K562 (cell line): ENCODE results near the gene HIPK1. TPM values are rescaled to one million over a fixed set of nuclear protein-coding genes. Genes with fewer than 3 reads are reported as not detected.

Source experiments
- ARID1B ChIP-seq: fragments of 450-650 bp; IDR thresholded peaks from 2 replicates; pipeline ENCODE4 v1.6.1; 2016; ENCODE audit warnings: antibody characterized with exemption, mild to moderate bottlenecking, inconsistent platforms
- BCL6 ChIP-seq: fragments of 250-450 bp; sonication (Bioruptor Pico); IDR thresholded peaks from 2 replicates; pipeline ENCODE4 v1.4.0; 2020
- C11orf30 ChIP-seq: fragments of 450-650 bp; IDR thresholded peaks from 2 replicates; pipeline ENCODE4 v1.6.1; 2016; ENCODE audit warnings: low read depth, mild to moderate bottlenecking
- CREB3L1 ChIP-seq: fragments of 450-650 bp; IDR thresholded peaks from 2 replicates; pipeline ENCODE4 v1.6.1; 2014; ENCODE audit warnings: low read depth, mild to moderate bottlenecking, moderate library complexity, borderline replicate concordance
- HMBOX1 ChIP-seq: sonication (generic); IDR thresholded peaks from 2 replicates; pipeline ENCODE4 v1.6.1; 2016
- MEF2D ChIP-seq: conservative IDR thresholded peaks from 2 replicates; pipeline ENCODE4 v1.6.1; 2016; ENCODE audit warnings: low read depth, missing genetic modification characterization, missing compliant biosample characterization
- PBX2 ChIP-seq, 2 experiments: IDR thresholded peaks in 1 of 2; conservative IDR thresholded peaks in 1 of 2; 2 replicates each; pipeline ENCODE4 v1.6.1; 2016; ENCODE audit warnings: low read depth in 2 of 2, mild to moderate bottlenecking in 1 of 2, missing compliant biosample characterization in 1 of 2, missing genetic modification characterization in 1 of 2, moderate library complexity in 1 of 2
- REST ChIP-seq, 2 experiments: fragments of 450-650 bp; formaldehyde crosslinking in 1 of 2; IDR thresholded peaks; 2 replicates each; pipeline versions ENCODE4 v1.4.0 to v1.6.1; 2014 to 2020; ENCODE audit warnings: mild to moderate bottlenecking in 2 of 2, borderline replicate concordance in 1 of 2, low read depth in 1 of 2
- RHOXF2B ChIP-seq: fragments of 250-450 bp; sonication (Bioruptor Pico); conservative IDR thresholded peaks from 2 replicates; pipeline ENCODE4 v1.5.1; 2021
- TAF9B ChIP-seq: fragments of 450-650 bp; IDR thresholded peaks from 2 replicates; pipeline ENCODE4 v1.6.1; 2018; ENCODE audit warnings: mild to moderate bottlenecking; ENCODE audit not compliant: partially characterized antibody
- ZBTB34 ChIP-seq: fragments of 250-450 bp; sonication (Bioruptor Pico); IDR thresholded peaks from 2 replicates; pipeline ENCODE4 v1.8.0; 2021; ENCODE audit warnings: mild to moderate bottlenecking, moderate library complexity
- polyA plus RNA-seq, 8 experiments: library from polyadenylated mRNA; depleted of rRNA in 4 of 8; stranded (reverse) in 5 of 8; unstranded in 3 of 8; fragments of >200 nt; fragmentation: Nextera tagmentation in 2 of 8; fragmentation: Illumina TruSeq in 1 of 8; extraction: Ambion mirVana in 2 of 8; extraction: Trizol in 1 of 8; gene quantifications; 2 replicates each; pipeline versions ENCODE4 v1.2.1 to v1.2.3, GENCODE V29; 2011 to 2014; ENCODE audit warnings: inconsistent platforms in 1 of 8, missing spikeins in 1 of 8
- total RNA-seq, 7 experiments: library from RNA; depleted of rRNA in 6 of 7; stranded (reverse); fragments of >200 nt in 6 of 7; fragmentation: Illumina TruSeq in 2 of 7; extraction: Trizol in 2 of 7; gene quantifications; 2 replicates each; pipeline versions ENCODE4 v1.2.1 to v1.2.3, GENCODE V29; 2011 to 2021; ENCODE audit warnings: low replicate concordance in 1 of 7

HIPK1 gene
- total and polyA plus RNA-seq, 9 of the 15 experiments (the other 6 are each of a cell fraction or from before 2014, with no cell fraction given) = 10.0 to 57.9 (median 29.6) TPM

- TF ChIP-seq REST (IDR thresholded peaks at IDR 0.05; ENCODE audit: borderline replicate concordance) (peak; percentile 42; the same call in 1 of the 2 replicates), REST (CRISPR knock-in tag; IDR thresholded peaks at IDR 0.05; ENCODE audit: low read depth) (no peak), ARID1B (peak; percentile 43), PBX2 (CRISPR knock-in tag; IDR thresholded peaks at IDR 0.05; ENCODE audit: low read depth) (no peak), PBX2 (tag; conservative IDR thresholded peaks at IDR 0.05; ENCODE audit: low read depth) (0 out of 2 replicates have a peak, but pooled peaks have one; percentile 15), HMBOX1 (0 out of 2 replicates have a peak, but pooled peaks have one; percentile 19), RHOXF2B (CRISPR knock-in tag) (no peak), CREB3L1 (0 out of 2 replicates have a peak, but pooled peaks have one; percentile 42), MEF2D (tag) (peak; percentile 77), TAF9B (no peak), BCL6 (CRISPR knock-in tag) (no peak), C11orf30 (no peak), ZBTB34 (CRISPR knock-in tag) (no peak)
Observed at GRCh38 chr1:113949007-113949406, 19.9 kb downstream of the HIPK1 start (continued).
